Esophagus squamous epithelium (tissue), 4 donors: ENCODE results near the gene MYO18B.

Experiments
- POLR2A ChIP-seq, 4 donors: fragments of 450-650 bp; IDR thresholded peaks; one replicate each; pipeline ENCODE4 v1.6.1; 2017; ENCODE audit warnings: antibody characterized with exemption in 4 of 4, mild to moderate bottlenecking in 4 of 4, moderate library complexity in 3 of 4
- TF ChIP-seq, protein P1 (sequence below), 6 experiments: fragments of 450-650 bp in 4 of 6; fragments of 200-600 bp in 2 of 6; sonication (generic) in 2 of 6; IDR thresholded peaks; one replicate each; pipeline ENCODE4 v1.5.1; 2016 to 2019; ENCODE audit warnings: antibody characterized with exemption in 6 of 6, mild to moderate bottlenecking in 4 of 6, moderate library complexity in 4 of 6

DNA sequence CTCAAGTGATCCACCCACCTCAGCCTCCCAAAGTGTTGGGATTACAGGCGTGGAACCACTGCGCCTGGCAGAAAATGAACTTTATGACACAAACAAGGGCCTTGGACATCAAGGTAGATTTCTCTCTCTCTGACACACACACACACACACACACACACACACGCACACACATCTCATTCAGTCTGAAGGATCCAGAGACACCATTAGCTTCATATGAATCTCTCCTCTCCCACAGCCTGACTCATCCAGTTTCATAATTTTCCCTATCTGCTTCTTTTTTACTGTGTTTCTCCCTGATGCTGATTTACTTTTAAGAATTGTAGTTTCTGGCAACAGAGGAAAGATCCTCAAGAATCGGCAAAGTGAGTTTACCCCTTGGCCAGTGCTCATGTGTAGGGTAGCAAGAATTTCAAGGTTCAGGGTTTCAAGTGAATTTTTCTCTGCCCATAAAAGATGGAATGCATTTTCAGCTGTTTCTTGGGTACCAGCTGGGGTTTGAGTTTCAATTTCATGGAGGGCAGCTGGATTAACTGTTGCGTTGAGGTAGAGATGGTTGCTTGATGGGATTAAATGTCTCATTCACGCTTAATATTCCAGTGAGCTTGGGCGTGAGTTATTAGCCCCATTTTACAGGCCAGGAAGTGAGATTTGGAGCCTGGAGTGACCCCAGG is 3.5 kb downstream of the MYO18B start:
- TF ChIP-seq, protein P1, sequence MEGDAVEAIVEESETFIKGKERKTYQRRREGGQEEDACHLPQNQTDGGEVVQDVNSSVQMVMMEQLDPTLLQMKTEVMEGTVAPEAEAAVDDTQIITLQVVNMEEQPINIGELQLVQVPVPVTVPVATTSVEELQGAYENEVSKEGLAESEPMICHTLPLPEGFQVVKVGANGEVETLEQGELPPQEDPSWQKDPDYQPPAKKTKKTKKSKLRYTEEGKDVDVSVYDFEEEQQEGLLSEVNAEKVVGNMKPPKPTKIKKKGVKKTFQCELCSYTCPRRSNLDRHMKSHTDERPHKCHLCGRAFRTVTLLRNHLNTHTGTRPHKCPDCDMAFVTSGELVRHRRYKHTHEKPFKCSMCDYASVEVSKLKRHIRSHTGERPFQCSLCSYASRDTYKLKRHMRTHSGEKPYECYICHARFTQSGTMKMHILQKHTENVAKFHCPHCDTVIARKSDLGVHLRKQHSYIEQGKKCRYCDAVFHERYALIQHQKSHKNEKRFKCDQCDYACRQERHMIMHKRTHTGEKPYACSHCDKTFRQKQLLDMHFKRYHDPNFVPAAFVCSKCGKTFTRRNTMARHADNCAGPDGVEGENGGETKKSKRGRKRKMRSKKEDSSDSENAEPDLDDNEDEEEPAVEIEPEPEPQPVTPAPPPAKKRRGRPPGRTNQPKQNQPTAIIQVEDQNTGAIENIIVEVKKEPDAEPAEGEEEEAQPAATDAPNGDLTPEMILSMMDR (IDR thresholded peaks at IDR 0.05), result no peak
- no peak for TF ChIP-seq POLR2A (IDR thresholded peaks at IDR 0.05)
